GM12878 (cell line): ENCODE results near the gene LAMB1. TPM values are rescaled to one million over a fixed set of nuclear protein-coding genes. Genes with fewer than 3 reads are reported as not detected.

Experiments
- ATAC-seq: fragments of 200-7000 bp; cut with Tn5 transposase; 3 replicates; pipeline ENCODE4 v1.9.1; 2020; ENCODE audit warnings: mild to moderate bottlenecking, moderate library complexity
- BruUV-seq: library from RNA; stranded (reverse); fragments of 400-500 nt; replicated peaks from 2 replicates; lab custom pipeline; 2021; lab: Mats Ljungman, UMichigan
- CTCF ChIA-PET: fragments of 300-600 bp; sonication (Branson Sonifier 250); formaldehyde crosslinking; extraction: SDS; loops from one replicate; lab custom pipeline; 2021; ENCODE audit warnings: inconsistent platforms; lab: Yijun Ruan, JAX
- POLR2A ChIA-PET: fragments of 350-600 bp; formaldehyde crosslinking; extraction: SDS; loops from one replicate; lab custom pipeline; 2021; ENCODE audit warnings: inconsistent platforms; lab: Charles Lee
- RAD21 ChIA-PET: fragments of 300-600 bp; sonication (Branson Sonifier 250); formaldehyde crosslinking; loops from one replicate; lab custom pipeline; 2023; ENCODE audit warnings: antibody characterized with exemption; ENCODE audit not compliant: unreplicated experiment; lab: Charles Lee
- SMC1A ChIA-PET: fragments of 300-600 bp; sonication (Branson Sonifier 250); formaldehyde crosslinking; loops from one replicate; lab custom pipeline; 2023; ENCODE audit not compliant: unreplicated experiment, uncharacterized antibody; lab: Charles Lee
- DNase-seq: peaks from one replicate; pipeline ENCODE4 v3.0.0-alpha.2; 2011; ENCODE audit warnings: low read depth, low spot score
- FAIRE-seq: peaks from 3 replicates; lab custom pipeline; 2011; peaks lifted over from hg19 to GRCh38; lab: Jason Lieb, UNC
- H2AFZ ChIP-seq: 2 replicates; pipeline ENCODE4 v1.6.0; 2011; ENCODE audit warnings: low read depth, low read length, control low read depth; ENCODE audit not compliant: control insufficient read depth
- H3K27ac ChIP-seq: 2 replicates; pipeline ENCODE4 v1.5.1; 2011; ENCODE audit warnings: control low read depth; ENCODE audit not compliant: control insufficient read depth, insufficient read depth
- H3K27me3 ChIP-seq, 2 experiments: replicated peaks in 1 of 2; 2 replicates each; pipeline versions ENCODE4 v1.6.0 to v1.6.1; 2011; ENCODE audit warnings: low read length in 1 of 2; ENCODE audit not compliant: control insufficient read depth in 2 of 2, insufficient read depth in 2 of 2
- H3K36me3 ChIP-seq, 2 experiments: 2 replicates each; pipeline ENCODE4 v1.5.1; 2011; ENCODE audit warnings: low read length in 1 of 2; ENCODE audit not compliant: control insufficient read depth in 2 of 2, insufficient read depth in 2 of 2
- H3K4me1 ChIP-seq: 2 replicates; pipeline ENCODE4 v1.6.1; 2011; ENCODE audit warnings: mild to moderate bottlenecking, low read length, moderate library complexity, mixed read lengths; ENCODE audit not compliant: control insufficient read depth, insufficient read depth
- H3K4me2 ChIP-seq: 2 replicates; pipeline ENCODE4 v1.6.0; 2011; ENCODE audit warnings: control low read depth; ENCODE audit not compliant: control insufficient read depth, insufficient read depth
- H3K4me3 ChIP-seq: fragments of 200-600 bp; sonication (generic); 2 replicates; pipeline ENCODE4 v1.5.1; 2016
- H3K79me2 ChIP-seq: 2 replicates; pipeline ENCODE4 v1.6.0; 2011; ENCODE audit warnings: low read length; ENCODE audit not compliant: control insufficient read depth, insufficient read depth
- H3K9ac ChIP-seq: 2 replicates; pipeline ENCODE4 v1.8.0; 2011; ENCODE audit warnings: low read length, control low read depth, mixed read lengths; ENCODE audit not compliant: control insufficient read depth, insufficient read depth
- H3K9me3 ChIP-seq: replicated peaks from 3 replicates; pipeline ENCODE4 v1.5.1; 2011; ENCODE audit warnings: mild to moderate bottlenecking, low read length; ENCODE audit not compliant: control insufficient read depth, insufficient read depth
- H4K20me1 ChIP-seq: 2 replicates; pipeline ENCODE4 v1.6.0; 2011; ENCODE audit not compliant: control insufficient read depth, insufficient read depth
- CREB1 ChIP-seq: IDR thresholded peaks from 2 replicates; pipeline ENCODE4 v1.6.1; 2012; ENCODE audit warnings: low read depth, mild to moderate bottlenecking, inconsistent platforms
- EGR1 ChIP-seq, 2 experiments: IDR thresholded peaks; 1 replicate in 1 of 2; 2 replicates in 1 of 2; pipeline ENCODE4 v1.6.1; 2011 to 2012; ENCODE audit warnings: low read depth in 2 of 2, low read length in 2 of 2, borderline replicate concordance in 1 of 2, mild to moderate bottlenecking in 1 of 2, moderate library complexity in 1 of 2
- GABPA ChIP-seq: IDR thresholded peaks from 2 replicates; pipeline ENCODE4 v1.6.1; 2014; ENCODE audit warnings: antibody characterized with exemption, low read depth, mild to moderate bottlenecking, inconsistent platforms
- HSF1 ChIP-seq: fragments of 150-350 bp; IDR thresholded peaks from 2 replicates; pipeline ENCODE4 v1.6.1; 2014; ENCODE audit warnings: mild to moderate bottlenecking, low read depth, low read length
- IKZF2 ChIP-seq, 2 experiments: fragments of 450-650 bp; IDR thresholded peaks; 2 replicates each; pipeline ENCODE4 v1.6.1; 2017; ENCODE audit warnings: mild to moderate bottlenecking in 2 of 2, moderate library complexity in 2 of 2
- IRF5 ChIP-seq: fragments of 450-650 bp; IDR thresholded peaks from 2 replicates; pipeline ENCODE4 v1.6.1; 2017; ENCODE audit warnings: borderline replicate concordance
- MEF2A ChIP-seq: IDR thresholded peaks from 2 replicates; pipeline ENCODE4 v1.6.1; 2011; ENCODE audit warnings: low read depth, mild to moderate bottlenecking, low read length, moderate library complexity; ENCODE audit not compliant: insufficient read depth
- NR2F1 ChIP-seq: fragments of 450-650 bp; conservative IDR thresholded peaks from 2 replicates; pipeline ENCODE4 v1.6.1; 2017; ENCODE audit warnings: mild to moderate bottlenecking
- PAX5 ChIP-seq: IDR thresholded peaks from 2 replicates; pipeline ENCODE4 v1.6.1; 2011; ENCODE audit warnings: low read depth, low read length, borderline replicate concordance
- PAX8 ChIP-seq: fragments of 450-650 bp; IDR thresholded peaks from 2 replicates; pipeline ENCODE4 v1.6.1; 2017; ENCODE audit warnings: mild to moderate bottlenecking, moderate library complexity
- PKNOX1 ChIP-seq: fragments of 450-650 bp; IDR thresholded peaks from 2 replicates; pipeline ENCODE4 v1.6.1; 2016; ENCODE audit warnings: mild to moderate bottlenecking
- RAD21 ChIP-seq: IDR thresholded peaks from 2 replicates; pipeline ENCODE4 v1.6.1; 2011; ENCODE audit warnings: mild to moderate bottlenecking, low read depth, low read length, moderate library complexity; ENCODE audit not compliant: insufficient read depth
- TBL1XR1 ChIP-seq: IDR thresholded peaks from 2 replicates; pipeline ENCODE4 v1.6.1; 2012; ENCODE audit warnings: low read depth, low read length, improper control_type of control experiment
- USF2 ChIP-seq: IDR thresholded peaks from 2 replicates; pipeline ENCODE4 v1.6.1; 2011; ENCODE audit warnings: low read depth, low read length, improper control_type of control experiment, borderline replicate concordance
- ZNF217 ChIP-seq: fragments of 450-650 bp; IDR thresholded peaks from 2 replicates; pipeline ENCODE4 v1.6.1; 2017; ENCODE audit warnings: antibody characterized with exemption, mild to moderate bottlenecking
- WGBS: methylation state at CpG from one replicate; pipeline ENCODE4 v1.1.6; 2016; ENCODE audit warnings: low lambda C conversion rate; ENCODE audit not compliant: insufficient replicate concordance, insufficient coverage; ENCODE audit errors: missing lambda C conversion rate; 5-methylcytosine and 5-hydroxymethylcytosine counted together
- in situ Hi-C: fragments of 300-500 bp; cut with MboI; formaldehyde crosslinking; loops from 9 replicates; pipeline ENCODE4 v1.14.3; 2018; ENCODE audit warnings: mixed read lengths
- intact Hi-C: fragments of 100-400 bp; cut with micrococcal nuclease; formaldehyde crosslinking; loops from one replicate; pipeline ENCODE4 v1.14.2; 2022; ENCODE audit not compliant: unreplicated experiment
- polyA plus RNA-seq, 11 experiments: library from polyadenylated mRNA; depleted of rRNA in 4 of 11; unstranded in 6 of 11; stranded (reverse) in 5 of 11; fragments of >200 nt; fragmentation: Nextera tagmentation in 4 of 11; fragmentation: Illumina TruSeq in 1 of 11; extraction: Ambion mirVana in 4 of 11; extraction: Trizol in 1 of 11; gene quantifications; 1 replicate in 1 of 11; 2 replicates in 10 of 11; pipeline versions ENCODE4 v1.2.1 to v1.2.3, GENCODE V29; 2011 to 2016; ENCODE audit warnings: inconsistent platforms in 2 of 11, missing spikeins in 2 of 11, low read depth in 1 of 11
- total RNA-seq, 4 experiments: library from RNA; depleted of rRNA in 3 of 4; stranded (reverse); fragments of >200 nt in 3 of 4; fragmentation: Illumina TruSeq in 1 of 4; extraction: Trizol in 1 of 4; gene quantifications; 2 replicates each; pipeline versions ENCODE4 v1.2.1 to v1.2.3, GENCODE V29; 2013 to 2021

The LAMB1 gene
- total and polyA plus RNA-seq, 10 of the 15 experiments (the other 5 are each of a cell fraction or from before 2014, with no cell fraction given), result 0.05 to 2.2 (median 1.2) TPM; not detected in 4

GRCh38 chr7:108045154-108045553 is 42.2 kb upstream of the LAMB1 start:
- no peak overlapping the region for H3K4me2 ChIP-seq
- no peak overlapping the region for H3K4me3 ChIP-seq
- H3K36me3 ChIP-seq, result no peaks in the 10 kb centered on the region
- ChIA-PET POLR2A (no interaction called here), SMC1A (interaction anchor here (1.6 kb wide), 1 partner anchor 8 kb away, joined by 3 read pairs; no protein-coding TSS in a partner anchor), RAD21 (no interaction called here), CTCF (interaction anchor here (1.5 kb wide), 1 partner anchor 29 kb away, joined by 4 read pairs; no protein-coding TSS in a partner anchor)
- ATAC-seq (no peak), FAIRE-seq (no peak), DNase-seq (no peak)
- intact Hi-C loops (no loop called here), in situ Hi-C loops (no loop called here)
- H3K27ac ChIP-seq, result no peak overlapping the region
- H4K20me1 ChIP-seq, result no peaks in the 10 kb centered on the region
- TF ChIP-seq NR2F1, result no peak
- TF ChIP-seq EGR1 (IDR thresholded peaks at IDR 0.05; ENCODE audit: borderline replicate concordance in 1 of 2, low read depth in 2 of 2, low read length in 2 of 2), result no peak
- no peak for TF ChIP-seq CREB1
- TF ChIP-seq GABPA, result no peak
- TF ChIP-seq MEF2A, result no peak
- no peak for TF ChIP-seq USF2
- TF ChIP-seq TBL1XR1, result no peak
- no peak for TF ChIP-seq IKZF2 (IDR thresholded peaks at IDR 0.05)
- TF ChIP-seq PAX8, result no peak
- no peak for TF ChIP-seq PAX5
- no peak for TF ChIP-seq HSF1
- no peak for TF ChIP-seq PKNOX1
- no peak for TF ChIP-seq IRF5
- no peak for TF ChIP-seq ZNF217
- TF ChIP-seq RAD21, result no peak
- no peak overlapping the region for H3K9ac ChIP-seq
- no peak overlapping the region for H2AFZ ChIP-seq
- H3K4me1 ChIP-seq, result no peaks in the 10 kb centered on the region; the same call in 1 of the 2 replicates
- H3K9me3 ChIP-seq, result no peaks in the 10 kb centered on the region
- no peaks in the 10 kb centered on the region for H3K27me3 ChIP-seq
- no TSS peak for BruUV-seq
- 5% methylated on average over 1 of the region's 1 CpG for WGBS
- H3K79me2 ChIP-seq, result no peaks in the 10 kb centered on the region
